Measurements from ENCODE around the gene CDC25C. TPM values are rescaled to one million over a fixed set of nuclear protein-coding genes. Genes with fewer than 3 reads are reported as not detected.

Gene CDC25C
- total and polyA plus RNA-seq, 7 donors = 0.12 TPM; not detected in 6

DNA sequence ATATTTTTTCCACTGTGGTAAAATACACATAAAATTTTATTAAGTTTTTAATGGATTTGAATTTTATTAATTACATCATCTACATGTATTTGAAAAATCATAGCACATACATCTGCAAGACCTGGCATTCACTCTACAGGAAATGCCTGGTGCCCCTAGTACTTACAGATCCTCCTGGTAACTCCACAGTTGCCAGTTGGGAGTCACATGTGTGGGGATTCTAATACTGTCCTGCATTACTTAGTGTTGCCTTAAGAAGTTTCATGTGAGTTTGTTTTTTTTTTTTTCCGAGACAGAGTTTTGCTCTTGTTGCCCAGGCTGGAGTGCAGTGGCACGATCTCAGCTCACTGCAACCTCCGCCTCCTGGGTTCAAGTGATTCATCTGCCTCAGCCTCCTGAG is 38.9 kb upstream of the CDC25C start:
- Histone ChIP-seq H3K27ac (peak overlapping the region; percentile 71), H3K27me3 (ENCODE audit: insufficient read depth in 3 of 3, low read length in 2 of 3) (no peaks in the 10 kb centered on the region), H3K4me1 (peaks cover 74% of the 10 kb centered on the region), H3K9me3 (no peaks in the 10 kb centered on the region), H3K4me3 (no peak overlapping the region), H3K36me3 (ENCODE audit: insufficient read depth in 1 of 2, low read depth in 1 of 2) (peaks cover 0 to 31% of the 10 kb centered on the region in 2 donors)
- DNase-seq = no peak
- intact Hi-C loops (cut with DNase I) = no loop called here
- TF ChIP-seq, protein P1, sequence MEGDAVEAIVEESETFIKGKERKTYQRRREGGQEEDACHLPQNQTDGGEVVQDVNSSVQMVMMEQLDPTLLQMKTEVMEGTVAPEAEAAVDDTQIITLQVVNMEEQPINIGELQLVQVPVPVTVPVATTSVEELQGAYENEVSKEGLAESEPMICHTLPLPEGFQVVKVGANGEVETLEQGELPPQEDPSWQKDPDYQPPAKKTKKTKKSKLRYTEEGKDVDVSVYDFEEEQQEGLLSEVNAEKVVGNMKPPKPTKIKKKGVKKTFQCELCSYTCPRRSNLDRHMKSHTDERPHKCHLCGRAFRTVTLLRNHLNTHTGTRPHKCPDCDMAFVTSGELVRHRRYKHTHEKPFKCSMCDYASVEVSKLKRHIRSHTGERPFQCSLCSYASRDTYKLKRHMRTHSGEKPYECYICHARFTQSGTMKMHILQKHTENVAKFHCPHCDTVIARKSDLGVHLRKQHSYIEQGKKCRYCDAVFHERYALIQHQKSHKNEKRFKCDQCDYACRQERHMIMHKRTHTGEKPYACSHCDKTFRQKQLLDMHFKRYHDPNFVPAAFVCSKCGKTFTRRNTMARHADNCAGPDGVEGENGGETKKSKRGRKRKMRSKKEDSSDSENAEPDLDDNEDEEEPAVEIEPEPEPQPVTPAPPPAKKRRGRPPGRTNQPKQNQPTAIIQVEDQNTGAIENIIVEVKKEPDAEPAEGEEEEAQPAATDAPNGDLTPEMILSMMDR (IDR thresholded peaks at IDR 0.05) = no peak
- ATAC-seq = peak; percentile 46 to 78 (median 58)
- 44 to 83% (median 57%) methylated on average over 3 of the region's 3 CpGs for WGBS, 3 donors

DNA sequence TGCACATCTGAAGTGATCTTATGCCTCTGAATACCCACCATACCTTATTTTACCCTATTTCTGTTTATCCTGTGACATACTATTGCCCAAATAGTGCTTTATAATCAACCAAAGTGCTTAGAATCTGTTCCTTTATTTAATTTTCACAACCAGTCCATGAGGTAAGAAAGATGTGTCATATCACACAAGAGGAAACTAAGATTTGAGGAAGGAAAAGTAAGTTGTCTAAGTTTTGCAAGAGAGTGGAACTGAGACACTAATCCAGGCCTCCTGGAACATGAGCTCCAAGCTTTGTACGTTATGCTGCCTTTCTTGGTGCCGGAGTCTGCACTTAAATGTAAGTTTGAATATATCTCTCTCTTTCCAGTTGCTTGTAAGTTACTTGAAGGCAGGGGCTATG is 38.1 kb upstream of the CDC25C start:
- Histone ChIP-seq H3K4me3 (no peak overlapping the region), H3K36me3 (ENCODE audit: insufficient read depth in 1 of 2, low read depth in 1 of 2) (peaks cover 0 to 22% of the 10 kb centered on the region in 2 donors), H3K4me1 (peaks cover 75% of the 10 kb centered on the region), H3K27me3 (ENCODE audit: insufficient read depth in 3 of 3, low read length in 2 of 3) (no peaks in the 10 kb centered on the region), H3K27ac (peak overlapping the region; percentile 71), H3K9me3 (no peaks in the 10 kb centered on the region)
- no peak for DNase-seq
- ATAC-seq = peak in 2 of 4 donors; percentile 39 to 67
- intact Hi-C loops (cut with DNase I) = no loop called here
- TF ChIP-seq, protein P1 (IDR thresholded peaks at IDR 0.05) = no peak
- 12 to 59% (median 43%) methylated on average over 2 of the region's 2 CpGs for WGBS, 3 donors

DNA sequence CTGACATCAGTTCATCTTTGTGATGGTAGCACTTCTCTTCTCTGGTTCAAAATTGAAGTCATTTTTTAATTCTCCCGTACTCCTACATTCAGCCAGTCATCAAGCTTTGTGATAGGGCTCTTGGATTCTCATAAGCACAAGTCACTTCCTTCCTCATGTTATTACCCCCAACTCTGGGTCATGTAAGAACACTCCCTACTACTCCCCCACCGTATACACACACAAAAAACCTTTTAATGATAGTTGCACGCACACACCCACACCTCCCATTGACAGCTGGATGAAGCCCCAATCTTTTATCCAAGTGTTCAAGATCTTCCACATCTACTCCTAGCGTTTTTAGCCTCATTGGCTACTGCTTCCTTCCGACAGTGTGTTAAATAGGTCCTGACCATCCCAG is 37.7 kb upstream of the CDC25C start:
- Histone ChIP-seq H3K36me3 (ENCODE audit: insufficient read depth in 1 of 2, low read depth in 1 of 2) (peaks cover 0 to 18% of the 10 kb centered on the region in 2 donors), H3K4me3 (no peak overlapping the region), H3K4me1 (peaks cover 80% of the 10 kb centered on the region), H3K9me3 (no peaks in the 10 kb centered on the region), H3K27me3 (ENCODE audit: insufficient read depth in 3 of 3, low read length in 2 of 3) (no peaks in the 10 kb centered on the region), H3K27ac (peak overlapping the region; percentile 71)
- peak in 3 of 4 donors; percentile 17 to 23 (median 22) for ATAC-seq
- intact Hi-C loops (cut with DNase I) = no loop called here
- no peak for DNase-seq
- 60 to 74% (median 62%) methylated on average over 5 of the region's 5 CpGs for WGBS, 3 donors
- TF ChIP-seq, protein P1 (IDR thresholded peaks at IDR 0.05) = no peak

DNA sequence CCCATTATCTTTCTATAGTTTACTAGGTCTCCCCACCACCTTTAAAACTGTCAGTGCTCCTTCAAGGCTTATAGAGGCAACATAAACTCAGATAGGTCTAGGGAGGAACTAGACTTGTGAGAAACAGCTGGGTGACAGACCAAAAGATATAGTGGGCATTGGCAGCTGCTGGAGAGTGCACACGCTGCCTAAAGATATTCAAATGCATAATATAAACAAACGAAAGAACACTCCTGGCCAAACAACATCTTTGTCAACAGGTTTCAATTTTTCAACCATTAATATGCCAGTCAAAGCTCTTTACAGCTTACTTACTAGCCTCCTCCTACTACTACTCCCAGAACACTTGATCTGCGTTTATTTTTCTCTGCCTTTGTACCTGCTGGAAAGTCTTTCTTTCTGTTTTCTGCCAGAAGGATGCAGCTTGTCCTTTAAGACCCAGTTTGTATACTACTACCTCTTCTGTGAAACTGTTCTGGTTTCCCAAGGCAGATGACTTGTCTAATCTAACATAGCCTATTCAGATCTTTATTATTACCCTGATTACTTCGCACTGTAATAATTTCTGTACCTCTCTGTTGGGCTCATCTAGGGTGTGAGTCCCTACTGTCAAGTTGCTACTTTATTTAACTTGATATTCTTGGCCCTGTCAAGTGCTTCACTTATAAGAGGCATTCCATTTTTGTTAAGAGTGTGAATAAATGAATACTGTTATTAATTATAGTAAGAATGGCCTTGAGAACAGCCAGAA is 35.2 kb upstream of the CDC25C start:
- H3K27me3 ChIP-seq (ENCODE audit: insufficient read depth in 3 of 3, low read length in 2 of 3) = no peaks in the 10 kb centered on the region
- intact Hi-C loops (cut with DNase I) = no loop called here
- DNase-seq (no peak), ATAC-seq (peak in 3 of 4 donors; percentile 39 to 53 (median 51))
- H3K4me3 ChIP-seq = no peak overlapping the region
- 50 to 77% (median 55%) methylated on average over 4 of the region's 4 CpGs for WGBS, 3 donors
- no peaks in the 10 kb centered on the region for H3K9me3 ChIP-seq
- peak overlapping the region; percentile 71 for H3K27ac ChIP-seq
- no peaks in the 10 kb centered on the region for H3K36me3 ChIP-seq (ENCODE audit: insufficient read depth in 1 of 2, low read depth in 1 of 2)
- TF ChIP-seq, protein P1 (IDR thresholded peaks at IDR 0.05) = no peak
- H3K4me1 ChIP-seq = peaks cover 67% of the 10 kb centered on the region

Data from psoas muscle (tissue), 8 donors.